ENCODE data around the gene VEGFA.

VEGFA gene

GRCh38 chr6:43788301-43788700, 18.3 kb downstream of the VEGFA start:
- DNase-seq: no peak

DNA sequence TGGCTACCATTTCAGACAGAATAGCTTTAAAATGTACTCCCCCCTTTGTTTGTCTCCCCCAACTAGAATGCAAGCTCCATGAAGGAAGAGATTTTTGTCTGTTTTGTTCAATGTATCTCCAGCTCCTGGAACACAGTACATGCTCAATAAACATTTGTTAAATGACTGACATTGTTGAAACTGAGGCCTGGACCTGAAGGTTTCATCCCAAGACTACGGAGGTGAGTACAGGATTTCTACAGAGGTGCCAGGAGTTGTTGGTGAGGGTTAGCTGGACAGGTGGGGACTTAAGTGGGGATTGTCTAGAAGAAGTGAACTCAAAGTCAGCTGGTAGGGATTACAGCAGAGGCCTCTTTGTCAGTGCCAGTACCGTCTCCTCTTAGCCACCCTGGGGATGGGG, 19.4 kb downstream of the VEGFA start:
- no peak for DNase-seq

DNA sequence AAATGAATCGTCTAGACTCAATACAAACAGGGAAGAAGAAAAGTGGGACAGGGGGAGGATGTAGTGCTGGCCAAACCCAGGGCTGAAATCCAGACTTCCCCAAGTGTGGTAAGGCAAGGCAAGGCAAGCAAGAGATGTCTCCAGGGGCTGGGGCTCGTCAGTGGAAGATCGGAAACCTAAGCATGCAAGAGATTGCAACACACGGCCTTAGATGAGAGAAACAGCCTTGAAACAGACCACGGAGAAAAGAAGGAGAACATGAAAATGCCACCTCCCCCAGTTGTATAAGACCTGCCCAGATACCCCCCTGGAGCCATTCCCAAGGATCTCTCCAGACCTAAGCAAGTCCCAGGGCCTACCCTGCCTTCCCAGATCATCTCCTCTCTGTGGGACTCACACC, 20.0 kb downstream of the VEGFA start:
- no peak for DNase-seq

- DNase-seq: no peak
These were observed 21.9 kb downstream of the VEGFA start for GRCh38 chr6:43791745-43792422.

DNA sequence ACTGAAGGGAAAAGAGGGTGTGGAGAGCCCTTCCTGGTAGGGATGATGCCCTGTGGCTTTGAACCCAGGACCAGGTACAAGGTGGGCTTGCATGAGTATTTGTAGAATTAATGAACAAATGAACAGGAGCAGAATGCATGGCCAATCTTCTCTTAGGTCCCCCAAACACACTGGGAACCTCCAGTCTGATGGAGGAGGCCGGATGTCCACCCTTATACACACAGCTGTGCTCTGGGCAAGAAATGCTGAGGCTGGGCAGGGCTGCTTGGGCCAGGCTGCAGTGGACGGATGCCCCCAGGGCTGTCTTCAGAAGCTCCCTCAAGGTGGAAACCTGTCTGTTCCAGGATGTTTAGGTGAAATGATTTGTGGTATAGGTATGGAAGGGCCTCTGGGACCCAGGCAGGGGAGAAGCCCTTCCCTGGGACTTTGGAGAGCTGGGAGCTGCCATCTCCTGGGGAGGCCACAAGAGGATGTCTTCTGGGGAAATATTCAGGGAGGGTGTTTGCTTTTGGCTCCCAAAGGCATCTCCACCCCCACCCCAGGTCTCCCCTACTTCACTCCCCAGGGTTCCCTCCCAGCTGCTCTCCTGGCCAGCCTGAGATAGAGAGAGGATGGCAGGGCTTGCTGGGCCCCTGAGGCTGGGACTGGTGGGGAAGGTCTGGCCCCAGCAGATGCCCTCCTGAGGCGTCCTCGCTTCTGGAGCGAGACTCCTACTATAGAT, 23.3 kb downstream of the VEGFA start:
- DNase-seq: no peak

GRCh38 chr6:43793875-43794242, 23.8 kb downstream of the VEGFA start:
- no peak for DNase-seq

DNA sequence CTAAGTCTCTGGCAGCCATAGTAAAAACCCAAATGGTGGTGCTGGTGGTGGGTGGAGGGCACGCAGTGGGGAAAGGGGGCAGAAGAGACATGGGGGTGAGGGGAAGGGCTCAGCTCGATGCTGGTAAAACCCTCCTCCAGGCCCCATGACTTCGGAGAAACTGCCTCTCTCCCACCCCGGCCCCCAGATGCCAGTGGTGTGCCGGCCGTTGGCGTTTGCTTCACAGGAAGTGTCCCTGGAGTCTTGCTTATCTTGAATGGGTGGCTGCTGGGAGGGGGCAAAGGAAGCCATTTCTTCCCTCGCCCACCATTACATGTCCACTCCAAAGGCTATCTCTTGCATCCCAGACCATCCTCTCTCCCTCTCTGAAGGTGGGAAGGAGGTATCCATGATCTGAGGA, 25.4 kb downstream of the VEGFA start:
- DNase-seq: no peak

GRCh38 chr6:43796168-43796567, 26.2 kb downstream of the VEGFA start:
- DNase-seq: no peak

GRCh38 chr6:43796903-43797890, 27.2 kb downstream of the VEGFA start:
- no peak for DNase-seq

DNA sequence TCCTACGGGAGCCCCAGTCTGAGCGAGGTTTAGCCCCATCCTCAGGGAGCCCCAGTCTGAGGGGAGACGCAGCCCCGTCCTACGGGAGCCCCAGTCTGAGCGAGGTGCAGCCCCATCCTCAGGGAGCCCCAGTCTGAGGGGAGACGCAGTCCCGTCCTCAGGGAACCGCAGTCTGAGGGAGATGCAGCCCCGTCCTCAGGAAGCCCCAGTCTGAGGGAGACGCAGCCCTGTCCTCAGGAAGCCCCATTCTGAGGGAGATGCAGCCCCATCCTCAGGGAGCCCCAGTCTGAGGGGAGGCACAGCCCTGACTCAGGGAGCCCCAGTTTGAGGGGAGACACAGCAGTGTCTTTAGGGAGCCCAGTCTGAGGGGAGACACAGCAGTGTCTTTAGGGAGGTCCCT, 27.9 kb downstream of the VEGFA start:
- DNase-seq: no peak

DNA sequence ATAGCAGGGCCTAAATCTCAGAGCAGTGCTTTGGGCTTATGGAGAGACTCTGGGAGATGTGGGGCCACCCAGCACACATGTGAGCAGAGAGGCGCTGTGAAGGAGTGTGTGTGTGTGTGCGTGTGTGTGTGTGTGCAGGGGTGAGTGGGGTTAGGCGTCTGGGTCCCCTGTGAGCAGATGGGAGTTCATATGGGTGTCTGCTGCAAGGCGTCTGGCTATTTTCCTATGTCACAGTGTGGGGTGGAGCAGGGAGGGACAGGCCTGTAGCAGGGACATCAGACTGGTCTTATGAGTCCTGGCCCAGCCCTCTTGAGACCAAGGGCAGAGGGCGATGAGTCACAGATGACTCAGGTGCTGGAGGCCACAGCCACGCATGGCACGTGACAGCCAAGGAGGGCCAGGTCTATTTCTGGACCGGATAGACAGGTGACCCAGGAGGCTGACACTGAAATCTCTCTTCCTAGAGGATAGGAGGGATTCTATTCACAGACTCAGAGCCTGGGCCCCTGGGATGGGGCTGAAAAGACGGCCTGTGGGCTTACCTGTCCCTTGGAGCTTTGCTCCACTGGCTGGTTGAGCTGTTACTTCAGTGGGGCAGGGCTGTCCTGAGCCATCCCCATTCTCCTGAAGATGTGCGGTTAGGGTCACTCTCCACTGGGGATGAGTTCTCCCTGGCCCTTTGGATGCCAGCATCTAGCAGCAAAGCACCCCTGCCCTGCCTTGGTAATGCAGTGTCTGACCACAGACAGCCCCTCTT, 28.9 kb downstream of the VEGFA start:
- DNase-seq: no peak

- DNase-seq: no peak
These were observed 29.7 kb downstream of the VEGFA start for GRCh38 chr6:43799551-43800297.

GRCh38 chr6:43800298-43800623, 30.2 kb downstream of the VEGFA start:
- DNase-seq: no peak

DNA sequence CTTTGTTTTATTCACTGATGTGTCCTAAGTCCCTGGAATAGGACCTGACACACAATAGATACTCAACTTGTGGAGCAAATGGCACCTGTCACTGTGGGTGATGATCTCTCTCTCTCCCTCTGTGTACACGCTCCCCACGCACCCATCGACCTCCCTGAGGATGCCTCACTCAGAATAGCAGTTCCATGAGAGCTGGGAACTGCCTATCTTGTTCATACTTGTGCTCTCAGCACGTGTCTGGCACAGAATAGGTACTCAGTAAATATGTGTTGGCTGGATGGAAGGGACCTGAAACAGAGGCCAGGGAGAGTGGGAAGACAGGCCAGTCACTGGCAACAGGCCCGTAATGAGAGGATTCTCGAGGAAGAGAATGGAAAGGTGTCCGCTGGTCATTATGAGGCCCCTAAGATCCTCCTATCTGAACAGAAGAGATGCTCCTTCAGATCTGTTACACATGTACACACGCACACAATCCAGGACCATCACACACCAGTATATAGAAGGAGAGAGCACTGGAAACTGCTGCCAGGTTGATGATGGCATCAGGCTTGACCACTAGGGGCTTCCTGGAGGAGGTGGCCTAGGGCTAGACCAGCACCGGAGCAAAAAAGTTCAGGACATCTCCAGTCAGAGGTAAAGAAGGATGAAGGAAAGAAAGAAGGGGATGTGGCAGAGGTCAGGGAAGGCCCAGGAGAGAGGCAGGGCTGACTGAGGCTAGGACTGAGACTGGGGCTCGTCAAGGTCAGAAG, 30.9 kb downstream of the VEGFA start:
- DNase-seq: no peak

GRCh38 chr6:43801495-43802181, 31.6 kb downstream of the VEGFA start:
- DNase-seq: no peak

- DNase-seq: no peak
These were observed 33.2 kb downstream of the VEGFA start for GRCh38 chr6:43803055-43803782.

GRCh38 chr6:43803783-43804549, 34.0 kb downstream of the VEGFA start:
- no peak for DNase-seq

DNA sequence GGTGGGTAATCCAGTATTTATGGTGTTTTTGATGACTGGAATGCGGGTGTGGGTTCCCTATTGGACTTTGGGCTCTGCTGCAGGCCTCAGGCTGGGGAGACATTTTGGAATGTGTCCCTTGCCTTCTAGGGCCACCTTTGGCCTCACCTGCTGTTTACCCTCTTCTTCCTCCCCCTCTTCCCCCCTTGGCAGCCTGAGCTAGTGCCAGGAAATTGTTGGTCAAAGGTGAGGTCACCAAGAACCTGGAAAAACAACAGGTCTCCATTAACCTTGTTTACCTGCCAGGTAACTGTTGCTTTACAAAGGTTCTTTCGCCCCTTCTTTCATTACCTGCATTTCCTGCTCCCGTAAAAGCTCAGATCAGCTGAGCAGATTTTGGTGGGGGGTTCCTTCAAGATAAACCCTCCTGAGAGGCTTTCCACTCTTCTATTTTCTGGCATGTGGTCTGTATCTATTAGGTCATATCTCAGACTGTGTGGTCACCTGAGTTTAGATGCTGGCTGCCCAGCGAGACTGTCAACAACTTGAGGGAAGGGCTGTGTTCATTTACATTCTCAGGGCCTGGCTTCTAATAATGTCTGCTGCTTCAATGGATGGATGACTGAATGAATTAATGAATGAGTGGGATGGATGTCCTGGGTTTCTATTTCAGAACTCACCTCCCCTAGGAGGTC, 34.7 kb downstream of the VEGFA start:
- DNase-seq: no peak

GRCh38 chr6:43805699-43806042, 35.7 kb downstream of the VEGFA start:
- no peak for DNase-seq

All from NCI-H446 (cell line).